OCI-LY7 (cell line): Measurements from ENCODE around the gene ARMC7.

Experiments
- CTCF ChIP-seq: fragments of 200-600 bp; sonication (generic); conservative IDR thresholded peaks from 2 replicates; pipeline ENCODE4 v1.5.1; 2014; ENCODE audit warnings: mild to moderate bottlenecking, antibody characterized with exemption, low read length, moderate library complexity, mixed read lengths
- EZH2phosphoT487 ChIP-seq: fragments of 200-600 bp; sonication (generic); IDR thresholded peaks from 2 replicates; pipeline ENCODE4 v1.6.1; 2018; ENCODE audit warnings: low read depth, borderline replicate concordance, mild to moderate bottlenecking, mixed run types, antibody characterized with exemption, low read length, moderate library complexity, mixed read lengths

- TF ChIP-seq CTCF (no peak), EZH2phosphoT487 (no peak)
Observed at GRCh38 chr17:75114552-75115314, 5.0 kb downstream of the ARMC7 start.
